ENCODE measurements around the gene QRICH1. TPM values are rescaled to one million over a fixed set of nuclear protein-coding genes. Genes with fewer than 3 reads are reported as not detected.

QRICH1 gene
- total and polyA plus RNA-seq, 2 of the 13 experiments (the other 11 are each of a cell fraction or from before 2014, with no cell fraction given) = 52.6 to 102 TPM

- TF ChIP-seq ZNF776 (CRISPR knock-in tag; IDR thresholded peaks at IDR 0.05) (no peak; the same call in 1 of the 2 replicates), ZBTB39 (CRISPR knock-in tag; IDR thresholded peaks at IDR 0.05) (0 out of 2 replicates have a peak, but pooled peaks have one; percentile 71), ZSCAN22 (CRISPR knock-in tag; IDR thresholded peaks at IDR 0.05) (no peak), SSRP1 (CRISPR knock-in tag; IDR thresholded peaks at IDR 0.05) (no peak), ZNF121 (CRISPR knock-in tag; IDR thresholded peaks at IDR 0.05) (peak; percentile 99), ZNF780A (CRISPR knock-in tag; IDR thresholded peaks at IDR 0.05) (0 out of 2 replicates have a peak, but pooled peaks have one; percentile 51), MEIS2 (CRISPR knock-in tag; IDR thresholded peaks at IDR 0.05) (peak; percentile 64; the same call in 1 of the 2 replicates), ZNF569 (CRISPR knock-in tag; IDR thresholded peaks at IDR 0.05; ENCODE audit: borderline replicate concordance) (no peak), TCF12 (IDR thresholded peaks at IDR 0.05) (no peak), TCF12 (CRISPR knock-in tag; IDR thresholded peaks at IDR 0.05) (peak; percentile 29; the same call in 1 of the 2 replicates), MIER3 (CRISPR knock-in tag; IDR thresholded peaks at IDR 0.05; ENCODE audit: borderline replicate concordance) (no peak), SMAD3 (CRISPR knock-in tag; IDR thresholded peaks at IDR 0.05) (no peak), HNRNPK (IDR thresholded peaks at IDR 0.05; ENCODE audit: low read depth, low read length, poor library complexity, severe bottlenecking) (peak; percentile 26), ZMYM4 (CRISPR knock-in tag; IDR thresholded peaks at IDR 0.05) (peak; percentile 57; the same call in 1 of the 2 replicates), SAFB2 (CRISPR knock-in tag; IDR thresholded peaks at IDR 0.05; ENCODE audit: borderline replicate concordance, low read depth) (peak; percentile 100), REST (IDR thresholded peaks at IDR 0.05; ENCODE audit: borderline replicate concordance in 1 of 2, low read depth in 1 of 2, low read length in 2 of 2) (no peak), RELA (CRISPR knock-in tag; IDR thresholded peaks at IDR 0.05) (no peak), ZFP82 (CRISPR knock-in tag; IDR thresholded peaks at IDR 0.05; ENCODE audit: borderline replicate concordance) (peak; percentile 59; the same call in 1 of the 2 replicates), ZFP36L2 (CRISPR knock-in tag; IDR thresholded peaks at IDR 0.05) (no peak)
- TF ChIP-seq, protein P1, sequence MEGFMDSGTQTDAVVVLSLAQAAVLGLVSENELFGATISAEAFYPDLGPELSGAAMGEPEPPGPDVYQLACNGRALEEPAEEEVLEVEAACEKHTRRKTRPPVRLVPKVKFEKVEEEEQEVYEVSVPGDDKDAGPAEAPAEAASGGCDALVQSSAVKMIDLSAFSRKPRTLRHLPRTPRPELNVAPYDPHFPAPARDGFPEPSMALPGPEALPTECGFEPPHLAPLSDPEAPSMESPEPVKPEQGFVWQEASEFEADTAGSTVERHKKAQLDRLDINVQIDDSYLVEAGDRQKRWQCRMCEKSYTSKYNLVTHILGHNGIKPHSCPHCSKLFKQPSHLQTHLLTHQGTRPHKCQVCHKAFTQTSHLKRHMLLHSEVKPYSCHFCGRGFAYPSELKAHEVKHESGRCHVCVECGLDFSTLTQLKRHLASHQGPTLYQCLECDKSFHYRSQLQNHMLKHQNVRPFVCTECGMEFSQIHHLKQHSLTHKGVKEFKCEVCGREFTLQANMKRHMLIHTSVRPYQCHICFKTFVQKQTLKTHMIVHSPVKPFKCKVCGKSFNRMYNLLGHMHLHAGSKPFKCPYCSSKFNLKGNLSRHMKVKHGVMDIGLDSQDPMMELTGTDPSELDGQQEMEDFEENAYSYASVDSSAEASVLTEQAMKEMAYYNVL (CRISPR knock-in tag; IDR thresholded peaks at IDR 0.05; ENCODE audit: borderline replicate concordance) = peak; percentile 53
Observed at GRCh38 chr3:49017971-49018706, 75.7 kb downstream of the QRICH1 start, which contains the start of gene DALRD3 (continued).

Data from HepG2 (cell line).